K562 (cell line): ENCODE data around the gene RGS7. TPM values are rescaled to one million over a fixed set of nuclear protein-coding genes. Genes with fewer than 3 reads are reported as not detected.

ENCODE experiments used
- ATAC-seq: fragments of 200-7000 bp; cut with Tn5 transposase; 3 replicates; pipeline ENCODE4 v1.9.1; 2020; ENCODE audit warnings: moderate library complexity
- BruUV-seq: library from RNA; stranded (reverse); fragments of 400-500 nt; replicated peaks from 2 replicates; lab custom pipeline; 2021; lab: Mats Ljungman, UMichigan
- CTCF ChIA-PET: fragments of 300-600 bp; formaldehyde crosslinking; extraction: SDS; loops from one replicate; lab custom pipeline; 2021; ENCODE audit warnings: low intra/inter-chr PET ratio; lab: Yijun Ruan, JAX
- POLR2A ChIA-PET: fragments of 300-600, 350-650 bp; sonication (Branson Sonifier 250); formaldehyde crosslinking; extraction: SDS; loops from one replicate; lab custom pipeline; 2021; ENCODE audit warnings: antibody characterized with exemption, inconsistent platforms; lab: Yijun Ruan, JAX
- DNase-seq, 4 experiments: peaks; one replicate each; pipeline versions ENCODE4 v3.0.0 to v3.0.0-alpha.2; 2011 to 2018; ENCODE audit warnings: low spot score in 3 of 4, mixed read lengths in 3 of 4; ENCODE audit errors: extremely low read depth in 1 of 4
- FAIRE-seq: peaks from 2 replicates; lab custom pipeline; 2011; peaks lifted over from hg19 to GRCh38; lab: Jason Lieb, UNC
- H2AFZ ChIP-seq: 2 replicates; pipeline ENCODE4 v1.6.0; 2011; ENCODE audit warnings: low read depth, low read length, control low read depth, inconsistent platforms
- H3K27ac ChIP-seq: fragments of 200-600 bp; 3 replicates; pipeline ENCODE4 v1.8.0; 2011; ENCODE audit warnings: low read depth, mild to moderate bottlenecking, control low read depth, inconsistent platforms, low read length, moderate library complexity, mixed read lengths; ENCODE audit errors: extremely low read depth
- H3K27me3 ChIP-seq, 2 experiments: fragments of 300-600 bp in 1 of 2; 2 replicates in 1 of 2; 3 replicates in 1 of 2; pipeline versions ENCODE4 v1.6.0 to v1.8.0; 2011; ENCODE audit warnings: inconsistent platforms in 2 of 2, low read length in 2 of 2, mild to moderate bottlenecking in 1 of 2, mixed read lengths in 1 of 2, moderate library complexity in 1 of 2; ENCODE audit not compliant: control insufficient read depth in 2 of 2, insufficient read depth in 2 of 2
- H3K36me3 ChIP-seq: fragments of 300-600 bp; 3 replicates; pipeline ENCODE4 v1.8.0; 2011; ENCODE audit warnings: mild to moderate bottlenecking, low read length, inconsistent platforms; ENCODE audit not compliant: control insufficient read depth, insufficient read depth
- H3K4me1 ChIP-seq, 2 experiments: fragments of 200-600 bp in 1 of 2; replicated peaks in 1 of 2; 2 replicates in 1 of 2; 3 replicates in 1 of 2; pipeline versions ENCODE4 v1.5.1 to v1.8.0; 2011; ENCODE audit warnings: inconsistent platforms in 2 of 2, low read length in 2 of 2, mild to moderate bottlenecking in 1 of 2, mixed read lengths in 1 of 2, moderate library complexity in 1 of 2; ENCODE audit not compliant: control insufficient read depth in 2 of 2, insufficient read depth in 2 of 2
- H3K4me2 ChIP-seq: 2 replicates; pipeline ENCODE4 v1.6.1; 2011; ENCODE audit warnings: low read length, control low read depth, inconsistent platforms, mixed read lengths; ENCODE audit not compliant: insufficient read depth
- H3K4me3 ChIP-seq: fragments of 200-600 bp; sonication (generic), shearing (Covaris generic); 2 replicates; pipeline ENCODE4 v1.5.1; 2016; ENCODE audit warnings: control low read depth, inconsistent platforms
- H3K79me2 ChIP-seq: fragments of 200-600 bp; 3 replicates; pipeline ENCODE4 v1.8.0; 2011; ENCODE audit warnings: low read length, inconsistent platforms; ENCODE audit not compliant: control insufficient read depth, insufficient read depth
- H3K9ac ChIP-seq, 2 experiments: 2 replicates each; pipeline versions ENCODE4 v1.6.0 to v1.6.1; 2011; ENCODE audit warnings: low read depth in 2 of 2, low read length in 2 of 2, control low read depth in 1 of 2, inconsistent platforms in 1 of 2, mild to moderate bottlenecking in 1 of 2, mixed read lengths in 1 of 2; ENCODE audit not compliant: insufficient read depth in 1 of 2
- H3K9me1 ChIP-seq: one replicate; pipeline ENCODE4 v1.6.0; 2011; ENCODE audit warnings: inconsistent platforms, mild to moderate bottlenecking, low read length, moderate library complexity; ENCODE audit not compliant: control insufficient read depth, insufficient read depth
- H3K9me3 ChIP-seq: replicated peaks from 2 replicates; pipeline ENCODE4 v1.5.1; 2011; ENCODE audit warnings: low read depth, low read length, inconsistent platforms; ENCODE audit not compliant: control insufficient read depth, insufficient read depth
- H4K20me1 ChIP-seq: replicated peaks from 2 replicates; pipeline ENCODE4 v1.6.1; 2011; ENCODE audit warnings: low read length, inconsistent platforms, mixed read lengths; ENCODE audit not compliant: control insufficient read depth, insufficient read depth
- BACH1 ChIP-seq: fragments of 200-800 bp; sonication (Bioruptor generic); IDR thresholded peaks from 2 replicates; pipeline ENCODE4 v1.6.1; 2016; ENCODE audit warnings: missing genetic modification characterization, missing compliant biosample characterization
- KDM2B ChIP-seq: fragments of 250-450 bp; sonication (Bioruptor Pico); IDR thresholded peaks from 2 replicates; pipeline ENCODE4 v1.8.0; 2021; ENCODE audit warnings: mild to moderate bottlenecking, moderate library complexity
- NR1H2 ChIP-seq: sonication (generic); formaldehyde crosslinking; IDR thresholded peaks from 2 replicates; pipeline ENCODE4 v1.4.0; 2020; ENCODE audit warnings: mild to moderate bottlenecking, missing genetic modification reagents
- POLR2B ChIP-seq: fragments of 450-650 bp; IDR thresholded peaks from 2 replicates; pipeline ENCODE4 v1.6.1; 2018; ENCODE audit warnings: low read depth; ENCODE audit not compliant: partially characterized antibody
- RBM15 ChIP-seq: fragments of 200-400 bp; formaldehyde crosslinking; IDR thresholded peaks from 2 replicates; pipeline ENCODE4 v1.6.1; 2018; ENCODE audit warnings: mild to moderate bottlenecking, low read length, moderate library complexity; ENCODE audit not compliant: insufficient read depth
- TRIM25 ChIP-seq: fragments of 450-650 bp; IDR thresholded peaks from 2 replicates; pipeline ENCODE4 v1.7.0; 2016; ENCODE audit warnings: borderline replicate concordance
- ZBTB49 ChIP-seq: sonication (generic); formaldehyde crosslinking; IDR thresholded peaks from 2 replicates; pipeline ENCODE4 v1.8.0; 2022; ENCODE audit warnings: missing genetic modification reagents, mild to moderate bottlenecking, borderline replicate concordance
- ZNF134 ChIP-seq: fragments of 250-450 bp; sonication (Bioruptor Pico); conservative IDR thresholded peaks from 2 replicates; pipeline ENCODE4 v1.4.0; 2020
- ZNF395 ChIP-seq: fragments of 200-800 bp; sonication (Bioruptor generic); IDR thresholded peaks from 2 replicates; pipeline ENCODE4 v1.6.1; 2017; ENCODE audit warnings: missing genetic modification characterization, missing compliant biosample characterization
- ZNF586 ChIP-seq: fragments of 450-650 bp; formaldehyde crosslinking; conservative IDR thresholded peaks from 2 replicates; pipeline ENCODE4 v1.4.0; 2020; ENCODE audit warnings: mild to moderate bottlenecking, moderate library complexity
- ZNF655 ChIP-seq: fragments of 250-450 bp; sonication (Bioruptor Pico); IDR thresholded peaks from 2 replicates; pipeline ENCODE4 v1.5.0; 2021
- WGBS: fragments of 100-300 bp; shearing (Covaris generic); methylation state at CpG from one replicate; pipeline ENCODE4 v1.1.6; 2016; ENCODE audit warnings: low coverage, mixed read lengths; ENCODE audit not compliant: insufficient coverage; ENCODE audit errors: missing lambda C conversion rate; 5-methylcytosine and 5-hydroxymethylcytosine counted together
- in situ Hi-C: fragments of 300-500 bp; cut with MboI; formaldehyde crosslinking; loops from 4 replicates; pipeline ENCODE4 v1.15.0; 2018; ENCODE audit warnings: inconsistent platforms, mixed read lengths
- intact Hi-C: fragments of 100-400 bp; cut with micrococcal nuclease; formaldehyde crosslinking; loops from 2 replicates; pipeline ENCODE4 v1.14.2; 2022
- polyA plus RNA-seq, 8 experiments: library from polyadenylated mRNA; depleted of rRNA in 4 of 8; stranded (reverse) in 5 of 8; unstranded in 3 of 8; fragments of >200 nt; fragmentation: Nextera tagmentation in 2 of 8; fragmentation: Illumina TruSeq in 1 of 8; extraction: Ambion mirVana in 2 of 8; extraction: Trizol in 1 of 8; gene quantifications; 2 replicates each; pipeline versions ENCODE4 v1.2.1 to v1.2.3, GENCODE V29; 2011 to 2014; ENCODE audit warnings: inconsistent platforms in 1 of 8, missing spikeins in 1 of 8
- total RNA-seq, 7 experiments: library from RNA; depleted of rRNA in 6 of 7; stranded (reverse); fragments of >200 nt in 6 of 7; fragmentation: Illumina TruSeq in 2 of 7; extraction: Trizol in 2 of 7; gene quantifications; 2 replicates each; pipeline versions ENCODE4 v1.2.1 to v1.2.3, GENCODE V29; 2011 to 2021; ENCODE audit warnings: low replicate concordance in 1 of 7

The RGS7 gene
- total and polyA plus RNA-seq, 9 of the 15 experiments (the other 6 are each of a cell fraction or from before 2014, with no cell fraction given): not detected

GRCh38 chr1:241276391-241276790 lies 80.6 kb downstream of the RGS7 start (continued):
- no peak for TF ChIP-seq POLR2B
- no peak for TF ChIP-seq KDM2B (CRISPR knock-in tag)
- TF ChIP-seq ZNF134 (CRISPR knock-in tag): no peak
- no peak for TF ChIP-seq ZBTB49 (CRISPR knock-in tag)
- TF ChIP-seq ZNF586 (CRISPR knock-in tag): no peak
- no peak for TF ChIP-seq RBM15
- TF ChIP-seq, all 486 proteins: peak for 0

GRCh38 chr1:241275981-241276380 lies 81.0 kb downstream of the RGS7 start:
- H3K4me2 ChIP-seq: no peak overlapping the region
- POLR2A ChIA-PET: no interaction called here
- no TSS peak for BruUV-seq
- no peaks in the 10 kb centered on the region; the same call in none of the 2 replicates for H3K9me3 ChIP-seq
- FAIRE-seq: no peak
- no peak overlapping the region for H3K9ac ChIP-seq
- H3K36me3 ChIP-seq: no peaks in the 10 kb centered on the region
- no peaks in the 10 kb centered on the region for H3K27me3 ChIP-seq
- TF ChIP-seq TRIM25 (no peak), BACH1 (no peak), NR1H2 (no peak), ZNF655 (CRISPR knock-in tag) (no peak), ZNF395 (CRISPR knock-in tag) (no peak)
- no peaks in the 10 kb centered on the region for H4K20me1 ChIP-seq
- under 1% methylated on average over 5 of the region's 5 CpGs for WGBS
- no peak for ATAC-seq
- H3K4me3 ChIP-seq: no peak overlapping the region
- no peaks in the 10 kb centered on the region for H3K9me1 ChIP-seq
- no peak overlapping the region for H2AFZ ChIP-seq
- in situ Hi-C loops (no loop called here), intact Hi-C loops (no loop called here)
- CTCF ChIA-PET: no interaction called here
- DNase-seq: no peak
- no peaks in the 10 kb centered on the region for H3K4me1 ChIP-seq
- no peak overlapping the region for H3K27ac ChIP-seq
- H3K79me2 ChIP-seq: no peaks in the 10 kb centered on the region
